IMR-90 (cell line): ENCODE results near the gene FLII. TPM values are rescaled to one million over a fixed set of nuclear protein-coding genes. Genes with fewer than 3 reads are reported as not detected.
A peak's percentile ranks its signal among the peaks of the same experiment; 100 is the strongest.

Source experiments
- ATAC-seq: fragments of 200-7000 bp; cut with Tn5 transposase; 2 replicates; pipeline ENCODE4 v1.9.1; 2020; ENCODE audit warnings: low read depth, mild to moderate bottlenecking, moderate library complexity
- BruUV-seq: library from RNA; stranded (reverse); fragments of 400-500 nt; replicated peaks from 2 replicates; lab custom pipeline; 2021; lab: Mats Ljungman, UMichigan
- CTCF ChIA-PET: fragments of 300-600 bp; formaldehyde crosslinking; extraction: SDS; loops from one replicate; lab custom pipeline; 2021; ENCODE audit warnings: antibody characterized with exemption; lab: Yijun Ruan, JAX
- POLR2A ChIA-PET: fragments of 300-600 bp; sonication (Branson Sonifier 250); formaldehyde crosslinking; loops from one replicate; lab custom pipeline; 2022; ENCODE audit warnings: antibody characterized with exemption; ENCODE audit not compliant: unreplicated experiment; lab: Charles Lee
- DNase-seq: peaks from one replicate; pipeline ENCODE4 v3.0.0; 2013
- H2AFZ ChIP-seq: replicated peaks from 2 replicates; pipeline ENCODE3; 2013; ENCODE audit warnings: low read length, mild to moderate bottlenecking; ENCODE audit not compliant: poor library complexity
- H2AK5ac ChIP-seq: 2 replicates; pipeline ENCODE4 v1.6.1; 2013; ENCODE audit warnings: low read depth, low read length, inconsistent platforms
- H2AK9ac ChIP-seq: replicated peaks from 2 replicates; pipeline ENCODE3; 2013; ENCODE audit warnings: mild to moderate bottlenecking, low read depth, low read length, moderate library complexity; ENCODE audit not compliant: poor library complexity
- H2BK120ac ChIP-seq: 2 replicates; pipeline ENCODE4 v1.6.1; 2013; ENCODE audit warnings: low read depth, low read length, inconsistent platforms
- H2BK15ac ChIP-seq: 3 replicates; pipeline ENCODE4 v1.6.1; 2013; ENCODE audit warnings: low read depth, low read length, inconsistent platforms
- H2BK20ac ChIP-seq: 2 replicates; pipeline ENCODE4 v1.6.1; 2013; ENCODE audit warnings: low read depth, mild to moderate bottlenecking, inconsistent platforms, low read length, moderate library complexity
- H2BK5ac ChIP-seq: 2 replicates; pipeline ENCODE4 v1.6.1; 2013; ENCODE audit warnings: mild to moderate bottlenecking, low read depth, low read length, inconsistent platforms; ENCODE audit not compliant: poor library complexity, severe bottlenecking
- H3K14ac ChIP-seq: replicated peaks from 2 replicates; pipeline ENCODE4 v1.6.1; 2013; ENCODE audit warnings: low read depth, low read length, inconsistent platforms
- H3K18ac ChIP-seq: 2 replicates; pipeline ENCODE4 v1.6.1; 2013; ENCODE audit warnings: low read depth, low read length, control low read depth
- H3K23ac ChIP-seq: 2 replicates; pipeline ENCODE4 v1.6.1; 2013; ENCODE audit warnings: low read depth, low read length, inconsistent platforms
- H3K27ac ChIP-seq: 2 replicates; pipeline ENCODE4 v1.5.1; 2013; ENCODE audit warnings: mild to moderate bottlenecking, control low read depth, low read length; ENCODE audit not compliant: insufficient read depth
- H3K27me3 ChIP-seq: 2 replicates; pipeline ENCODE4 v1.6.1; 2013; ENCODE audit warnings: low read length; ENCODE audit not compliant: control insufficient read depth, insufficient read depth
- H3K36me3 ChIP-seq: 2 replicates; pipeline ENCODE4 v1.6.1; 2013; ENCODE audit warnings: low read length, mixed read lengths; ENCODE audit not compliant: control insufficient read depth, insufficient read depth
- H3K4ac ChIP-seq: 2 replicates; pipeline ENCODE4 v1.6.1; 2013; ENCODE audit warnings: low read depth, low read length, inconsistent platforms
- H3K4me1 ChIP-seq: 2 replicates; pipeline ENCODE4 v1.6.1; 2013; ENCODE audit warnings: low read length, mixed read lengths; ENCODE audit not compliant: control insufficient read depth, insufficient read depth
- H3K4me2 ChIP-seq: 2 replicates; pipeline ENCODE4 v1.6.1; 2013; ENCODE audit warnings: low read depth, mild to moderate bottlenecking, control low read depth, low read length, moderate library complexity
- H3K4me3 ChIP-seq: 2 replicates; pipeline ENCODE4 v1.5.1; 2013; ENCODE audit warnings: low read depth, mild to moderate bottlenecking, control low read depth, low read length, moderate library complexity; ENCODE audit not compliant: insufficient read depth
- H3K56ac ChIP-seq: 2 replicates; pipeline ENCODE4 v1.6.1; 2013; ENCODE audit warnings: low read length, inconsistent platforms; ENCODE audit not compliant: insufficient read depth; ENCODE audit errors: extremely low read depth
- H3K79me1 ChIP-seq, 2 experiments: 2 replicates each; pipeline ENCODE4 v1.6.1; 2013; ENCODE audit warnings: low read length in 2 of 2, inconsistent platforms in 1 of 2, low read depth in 1 of 2
- H3K9ac ChIP-seq: 2 replicates; pipeline ENCODE4 v1.6.1; 2013; ENCODE audit warnings: low read depth, low read length, control low read depth
- H3K9me1 ChIP-seq: 2 replicates; pipeline ENCODE4 v1.6.1; 2013; ENCODE audit warnings: low read length, inconsistent platforms; ENCODE audit not compliant: insufficient read depth
- H3K9me3 ChIP-seq: 2 replicates; pipeline ENCODE4 v1.6.1; 2013; ENCODE audit warnings: low read length; ENCODE audit not compliant: control insufficient read depth, insufficient read depth
- H4K20me1 ChIP-seq: 2 replicates; pipeline ENCODE4 v1.6.1; 2013; ENCODE audit warnings: low read length, inconsistent platforms; ENCODE audit not compliant: insufficient read depth
- H4K5ac ChIP-seq: 2 replicates; pipeline ENCODE4 v1.6.1; 2013; ENCODE audit warnings: mild to moderate bottlenecking, low read depth, low read length, control low read depth
- H4K8ac ChIP-seq, 2 experiments: 2 replicates each; pipeline ENCODE4 v1.6.1; 2013; ENCODE audit warnings: low read depth in 2 of 2, low read length in 2 of 2, control low read depth in 1 of 2, inconsistent platforms in 1 of 2
- H4K91ac ChIP-seq: 2 replicates; pipeline ENCODE4 v1.6.1; 2013; ENCODE audit warnings: low read depth, low read length, inconsistent platforms; ENCODE audit not compliant: insufficient read depth
- CEBPB ChIP-seq: IDR thresholded peaks from 2 replicates; pipeline ENCODE4 v1.6.1; 2012; ENCODE audit warnings: low read depth, low read length, improper control_type of control experiment
- CHD1 ChIP-seq: IDR thresholded peaks from 2 replicates; pipeline ENCODE4 v1.6.1; 2012; ENCODE audit warnings: low read depth, low read length, improper control_type of control experiment
- FOS ChIP-seq: fragments of 150-350 bp; IDR thresholded peaks from 2 replicates; pipeline ENCODE4 v1.6.1; 2016; ENCODE audit warnings: low read depth, low read length
- MAFK ChIP-seq: IDR thresholded peaks from 2 replicates; pipeline ENCODE4 v1.6.1; 2012; ENCODE audit warnings: low read depth, low read length, improper control_type of control experiment
- MAZ ChIP-seq: IDR thresholded peaks from 2 replicates; pipeline ENCODE4 v1.6.1; 2012; ENCODE audit warnings: low read depth, mild to moderate bottlenecking, low read length, improper control_type of control experiment, moderate library complexity, borderline replicate concordance
- MXI1 ChIP-seq: IDR thresholded peaks from 2 replicates; pipeline ENCODE4 v1.6.1; 2012; ENCODE audit warnings: low read depth, mild to moderate bottlenecking, low read length, moderate library complexity, borderline replicate concordance
- NFE2L2 ChIP-seq: fragments of 150-350 bp; IDR thresholded peaks from 2 replicates; pipeline ENCODE4 v1.6.1; 2016; ENCODE audit warnings: low read depth, mild to moderate bottlenecking, low read length
- POLR2A ChIP-seq: IDR thresholded peaks from 2 replicates; pipeline ENCODE4 v1.6.1; 2012; ENCODE audit warnings: mild to moderate bottlenecking, low read depth, low read length
- RAD21 ChIP-seq: IDR thresholded peaks from 2 replicates; pipeline ENCODE4 v1.6.1; 2012; ENCODE audit warnings: low read length, improper control_type of control experiment
- RCOR1 ChIP-seq: IDR thresholded peaks from 2 replicates; pipeline ENCODE4 v1.6.1; 2012; ENCODE audit warnings: mild to moderate bottlenecking, low read length, improper control_type of control experiment; ENCODE audit not compliant: insufficient replicate concordance
- RFX5 ChIP-seq: IDR thresholded peaks from 2 replicates; pipeline ENCODE4 v1.8.0; 2012; ENCODE audit warnings: low read depth, mild to moderate bottlenecking, low read length, moderate library complexity
- SMC3 ChIP-seq: fragments of 150-350 bp; IDR thresholded peaks from 2 replicates; pipeline ENCODE4 v1.6.1; 2016; ENCODE audit warnings: low read depth, mild to moderate bottlenecking, antibody characterized with exemption, low read length, moderate library complexity
- WGBS, 2 experiments: methylation state at CpG; one replicate each; pipeline versions ENCODE4 v1.1.5 to v1.1.7; 2013; ENCODE audit warnings: missing lambda C conversion rate in 2 of 2; ENCODE audit not compliant: insufficient read length in 1 of 2; ENCODE audit errors: extremely low coverage in 2 of 2; 5-methylcytosine and 5-hydroxymethylcytosine counted together
- dilution Hi-C: fragments of 300-500 bp; cut with HindIII; formaldehyde crosslinking; loops from one replicate; pipeline ENCODE4 v1.14.3; 2018; ENCODE audit warnings: low sequenced_read_pairs; ENCODE audit not compliant: unreplicated experiment
- in situ Hi-C: fragments of 300-500 bp; cut with MboI; formaldehyde crosslinking; loops from 3 replicates; pipeline ENCODE4 v1.14.3; 2019; ENCODE audit warnings: low sequenced_read_pairs, inconsistent platforms, mixed read lengths
- intact Hi-C: fragments of 100-400 bp; cut with micrococcal nuclease; formaldehyde crosslinking; loops from 2 replicates; pipeline ENCODE4 v1.10.0; 2022
- polyA plus RNA-seq, 3 experiments: library from polyadenylated mRNA; depleted of rRNA; stranded (reverse); fragments of >200 nt; gene quantifications; 2 replicates each; pipeline ENCODE4 v1.2.3, GENCODE V29; 2012; ENCODE audit warnings: low replicate concordance in 1 of 3
- total RNA-seq: library from RNA; depleted of rRNA; stranded (reverse); fragments of >200 nt; gene quantifications from 2 replicates; pipeline ENCODE4 v1.2.3, GENCODE V29; 2012
- TF ChIP-seq, protein P1 (sequence below): conservative IDR thresholded peaks from 2 replicates; pipeline ENCODE4 v1.5.1; 2012; ENCODE audit warnings: mild to moderate bottlenecking, low read depth, low read length, improper control_type of control experiment
- TF ChIP-seq, protein P2 (sequence below): fragments of 150-350 bp; IDR thresholded peaks from 2 replicates; pipeline ENCODE4 v1.6.1; 2016; ENCODE audit warnings: low read depth, mild to moderate bottlenecking, low read length, moderate library complexity, borderline replicate concordance

FLII gene
- total and polyA plus RNA-seq, 2 of the 4 experiments (the other 2 are of a cell fraction) = 263 to 290 TPM

DNA sequence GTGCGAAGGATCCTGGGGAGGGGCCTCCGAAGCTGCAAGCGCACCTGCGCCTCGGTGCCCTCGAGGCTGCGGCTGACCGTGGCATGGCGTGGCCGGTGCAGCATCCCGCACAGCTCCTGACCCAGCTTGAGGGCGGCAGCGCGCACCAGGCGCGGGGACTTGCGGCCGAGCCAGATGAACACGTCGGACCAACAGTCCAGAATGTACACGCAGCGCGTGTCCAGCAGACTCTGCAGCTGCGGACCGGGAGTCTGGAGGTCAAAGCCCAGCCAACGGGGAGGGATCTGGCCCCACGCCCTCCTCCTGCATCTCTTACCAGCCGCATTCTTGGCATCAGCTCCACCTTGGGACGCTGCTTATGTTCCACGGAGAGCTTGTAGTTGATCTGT lies 10.9 kb downstream of the FLII start:
- no peak overlapping the region for H3K56ac ChIP-seq
- H2AK5ac ChIP-seq = no peak overlapping the region
- H3K23ac ChIP-seq = no peak overlapping the region
- ATAC-seq (no peak), DNase-seq (no peak)
- CTCF ChIA-PET = no interaction called here
- peaks cover 3 to 26% of the 10 kb centered on the region in 2 experiments; a peak in 2 of 4 replicates for H3K79me1 ChIP-seq
- peaks cover 3% of the 10 kb centered on the region for H3K9me1 ChIP-seq
- no TSS peak for BruUV-seq
- no peak overlapping the region for H3K4me3 ChIP-seq
- peaks cover 83% of the 10 kb centered on the region for H3K36me3 ChIP-seq
- H3K9ac ChIP-seq = no peak overlapping the region
- H3K14ac ChIP-seq = no peak overlapping the region
- intact Hi-C loops = no loop called here
- no peak overlapping the region for H2BK5ac ChIP-seq
- no peaks in the 10 kb centered on the region for H3K27me3 ChIP-seq
- H2AFZ ChIP-seq = peak overlapping the region; percentile 41
- dilution Hi-C loops = no loop called here
- no peaks in the 10 kb centered on the region for H3K4me1 ChIP-seq
- H3K4ac ChIP-seq = no peak overlapping the region
- in situ Hi-C loops = no loop called here
- no peak overlapping the region for H3K27ac ChIP-seq
- WGBS, 2 experiments = 92% methylated on average over 25 of the region's 30 CpGs; no CpG with 5 or more reads in 1 of the 2 experiments
- no peak overlapping the region for H4K91ac ChIP-seq
- no peak overlapping the region for H2BK15ac ChIP-seq
- no peak overlapping the region for H2BK120ac ChIP-seq
- no peak overlapping the region for H4K8ac ChIP-seq
- H3K18ac ChIP-seq = no peak overlapping the region
- no peaks in the 10 kb centered on the region for H3K9me3 ChIP-seq
- no peak overlapping the region for H3K4me2 ChIP-seq
- no peak overlapping the region for H4K5ac ChIP-seq
- POLR2A ChIA-PET = no interaction called here
- no peak for TF ChIP-seq MXI1
- TF ChIP-seq, protein P1, sequence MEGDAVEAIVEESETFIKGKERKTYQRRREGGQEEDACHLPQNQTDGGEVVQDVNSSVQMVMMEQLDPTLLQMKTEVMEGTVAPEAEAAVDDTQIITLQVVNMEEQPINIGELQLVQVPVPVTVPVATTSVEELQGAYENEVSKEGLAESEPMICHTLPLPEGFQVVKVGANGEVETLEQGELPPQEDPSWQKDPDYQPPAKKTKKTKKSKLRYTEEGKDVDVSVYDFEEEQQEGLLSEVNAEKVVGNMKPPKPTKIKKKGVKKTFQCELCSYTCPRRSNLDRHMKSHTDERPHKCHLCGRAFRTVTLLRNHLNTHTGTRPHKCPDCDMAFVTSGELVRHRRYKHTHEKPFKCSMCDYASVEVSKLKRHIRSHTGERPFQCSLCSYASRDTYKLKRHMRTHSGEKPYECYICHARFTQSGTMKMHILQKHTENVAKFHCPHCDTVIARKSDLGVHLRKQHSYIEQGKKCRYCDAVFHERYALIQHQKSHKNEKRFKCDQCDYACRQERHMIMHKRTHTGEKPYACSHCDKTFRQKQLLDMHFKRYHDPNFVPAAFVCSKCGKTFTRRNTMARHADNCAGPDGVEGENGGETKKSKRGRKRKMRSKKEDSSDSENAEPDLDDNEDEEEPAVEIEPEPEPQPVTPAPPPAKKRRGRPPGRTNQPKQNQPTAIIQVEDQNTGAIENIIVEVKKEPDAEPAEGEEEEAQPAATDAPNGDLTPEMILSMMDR = no peak
- TF ChIP-seq CEBPB = no peak
- TF ChIP-seq, protein P2, sequence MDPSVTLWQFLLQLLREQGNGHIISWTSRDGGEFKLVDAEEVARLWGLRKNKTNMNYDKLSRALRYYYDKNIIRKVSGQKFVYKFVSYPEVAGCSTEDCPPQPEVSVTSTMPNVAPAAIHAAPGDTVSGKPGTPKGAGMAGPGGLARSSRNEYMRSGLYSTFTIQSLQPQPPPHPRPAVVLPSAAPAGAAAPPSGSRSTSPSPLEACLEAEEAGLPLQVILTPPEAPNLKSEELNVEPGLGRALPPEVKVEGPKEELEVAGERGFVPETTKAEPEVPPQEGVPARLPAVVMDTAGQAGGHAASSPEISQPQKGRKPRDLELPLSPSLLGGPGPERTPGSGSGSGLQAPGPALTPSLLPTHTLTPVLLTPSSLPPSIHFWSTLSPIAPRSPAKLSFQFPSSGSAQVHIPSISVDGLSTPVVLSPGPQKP = no peak
- no peak for TF ChIP-seq MAZ
- TF ChIP-seq FOS = no peak
- no peak for TF ChIP-seq RFX5
- TF ChIP-seq CHD1 = no peak
- TF ChIP-seq RCOR1 = no peak
- TF ChIP-seq MAFK = no peak
- TF ChIP-seq NFE2L2 = no peak
- TF ChIP-seq RAD21 = no peak
- no peak for TF ChIP-seq SMC3
- TF ChIP-seq POLR2A = no peak
- peaks cover 35% of the 10 kb centered on the region for H4K20me1 ChIP-seq
- H2BK20ac ChIP-seq = no peak overlapping the region
- H2AK9ac ChIP-seq = peak overlapping the region; percentile 52
